22Rv1 (cell line): Measurements from ENCODE around the gene UBE2Q1.

Experiments
- ZFX ChIP-seq: fragments of 450-650 bp; IDR thresholded peaks from 2 replicates; pipeline ENCODE4 v1.6.1; 2017; ENCODE audit warnings: antibody characterized with exemption, borderline replicate concordance
- TF ChIP-seq, protein P1 (sequence below): fragments of 450-650 bp; IDR thresholded peaks from 2 replicates; pipeline ENCODE4 v1.5.1; 2017; ENCODE audit warnings: mild to moderate bottlenecking

DNA sequence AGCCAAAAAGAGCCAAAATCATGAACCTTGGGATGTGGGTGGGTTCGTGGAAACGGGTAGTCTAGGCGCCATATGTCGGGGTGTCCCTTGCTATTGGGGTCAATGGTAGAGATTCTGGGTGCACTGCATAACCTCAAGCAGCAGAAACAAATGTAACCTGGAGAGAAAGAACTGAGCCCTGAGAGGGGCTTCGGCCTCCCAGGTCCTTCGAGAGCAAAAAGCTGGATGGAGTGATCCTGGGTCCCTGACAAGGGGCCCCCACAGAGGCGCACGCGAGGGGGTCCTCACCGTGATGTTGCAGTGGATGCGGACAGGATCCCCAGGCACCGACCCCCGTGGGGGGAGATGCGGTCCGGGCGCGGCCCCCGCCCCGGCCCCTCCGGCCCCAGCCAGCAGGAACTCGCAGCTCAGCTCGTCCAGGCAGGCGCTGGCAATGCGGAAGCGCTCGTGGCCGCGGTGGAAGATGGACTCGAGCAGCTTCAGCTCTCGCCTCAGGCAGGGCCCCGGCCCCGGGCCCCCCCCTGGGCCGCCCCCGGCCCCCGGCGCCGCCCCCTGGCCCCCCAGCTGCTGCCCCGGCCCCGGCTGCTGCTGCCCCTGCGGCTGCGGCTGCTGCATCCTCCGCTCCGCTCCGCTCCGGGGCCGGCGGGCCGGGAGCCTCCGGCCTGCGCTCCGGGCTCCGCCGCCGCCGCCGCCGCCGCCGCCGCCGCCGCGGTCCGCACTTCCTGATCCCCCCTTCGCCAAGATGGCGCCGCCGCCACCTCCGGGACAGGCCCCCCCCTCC lies at the start of gene UBE2Q1:
- TF ChIP-seq, protein P1, sequence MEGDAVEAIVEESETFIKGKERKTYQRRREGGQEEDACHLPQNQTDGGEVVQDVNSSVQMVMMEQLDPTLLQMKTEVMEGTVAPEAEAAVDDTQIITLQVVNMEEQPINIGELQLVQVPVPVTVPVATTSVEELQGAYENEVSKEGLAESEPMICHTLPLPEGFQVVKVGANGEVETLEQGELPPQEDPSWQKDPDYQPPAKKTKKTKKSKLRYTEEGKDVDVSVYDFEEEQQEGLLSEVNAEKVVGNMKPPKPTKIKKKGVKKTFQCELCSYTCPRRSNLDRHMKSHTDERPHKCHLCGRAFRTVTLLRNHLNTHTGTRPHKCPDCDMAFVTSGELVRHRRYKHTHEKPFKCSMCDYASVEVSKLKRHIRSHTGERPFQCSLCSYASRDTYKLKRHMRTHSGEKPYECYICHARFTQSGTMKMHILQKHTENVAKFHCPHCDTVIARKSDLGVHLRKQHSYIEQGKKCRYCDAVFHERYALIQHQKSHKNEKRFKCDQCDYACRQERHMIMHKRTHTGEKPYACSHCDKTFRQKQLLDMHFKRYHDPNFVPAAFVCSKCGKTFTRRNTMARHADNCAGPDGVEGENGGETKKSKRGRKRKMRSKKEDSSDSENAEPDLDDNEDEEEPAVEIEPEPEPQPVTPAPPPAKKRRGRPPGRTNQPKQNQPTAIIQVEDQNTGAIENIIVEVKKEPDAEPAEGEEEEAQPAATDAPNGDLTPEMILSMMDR: no peak
- no peak for TF ChIP-seq ZFX
